Loucy (cell line): ENCODE results near the gene XXYLT1.
A peak's percentile ranks its signal among the peaks of the same experiment; 100 is the strongest.

Experiments used
- H2AFZ ChIP-seq: fragments of 200-600 bp; sonication (generic); 2 replicates; pipeline ENCODE4 v1.6.0; 2016; ENCODE audit warnings: antibody characterized with exemption, mild to moderate bottlenecking, low read length, moderate library complexity
- H3F3A ChIP-seq: fragments of 200-600 bp; 2 replicates; pipeline ENCODE4 v1.6.0; 2016; ENCODE audit warnings: antibody characterized with exemption, low read depth, mild to moderate bottlenecking
- H3K27me3 ChIP-seq: fragments of 200-600 bp; sonication (generic); 2 replicates; pipeline ENCODE4 v1.6.1; 2014; ENCODE audit warnings: low read length, mild to moderate bottlenecking; ENCODE audit not compliant: insufficient read depth, poor library complexity, severe bottlenecking
- H3K36me3 ChIP-seq: fragments of 200-600 bp; sonication (generic); 2 replicates; pipeline ENCODE4 v1.6.1; 2016; ENCODE audit warnings: low read length; ENCODE audit not compliant: insufficient read depth
- H3K4me1 ChIP-seq: fragments of 200-600 bp; sonication (generic); 2 replicates; pipeline ENCODE4 v1.5.1; 2014; ENCODE audit warnings: low read length, mild to moderate bottlenecking; ENCODE audit not compliant: insufficient read depth, poor library complexity, severe bottlenecking
- H3K4me2 ChIP-seq: fragments of 200-600 bp; sonication (generic); 2 replicates; pipeline ENCODE4 v1.6.0; 2014; ENCODE audit warnings: antibody characterized with exemption, low read length, low read depth, mild to moderate bottlenecking; ENCODE audit not compliant: poor library complexity, severe bottlenecking
- H3K4me3 ChIP-seq: fragments of 200-600 bp; sonication (generic); 2 replicates; pipeline ENCODE4 v1.5.1; 2014; ENCODE audit warnings: low read length, mild to moderate bottlenecking, mixed read lengths; ENCODE audit not compliant: poor library complexity, severe bottlenecking
- H3K79me2 ChIP-seq: fragments of 200-600 bp; sonication (generic); 2 replicates; pipeline ENCODE4 v1.6.1; 2014; ENCODE audit warnings: low read length; ENCODE audit not compliant: insufficient read depth
- H3K9ac ChIP-seq: fragments of 200-600 bp; sonication (generic); 2 replicates; pipeline ENCODE4 v1.6.0; 2014; ENCODE audit warnings: mild to moderate bottlenecking, low read depth, low read length, moderate library complexity; ENCODE audit not compliant: poor library complexity, severe bottlenecking
- H3K9me2 ChIP-seq: fragments of 200-600 bp; sonication (generic); replicated peaks from 2 replicates; pipeline ENCODE4 v1.6.1; 2016; ENCODE audit warnings: low read depth, low read length, mixed read lengths
- H3K9me3 ChIP-seq: fragments of 200-600 bp; sonication (generic); 2 replicates; pipeline ENCODE4 v1.6.1; 2014; ENCODE audit warnings: mild to moderate bottlenecking, antibody characterized with exemption, low read length, low read depth; ENCODE audit not compliant: insufficient read depth
- H4K20me1 ChIP-seq: fragments of 200-600 bp; sonication (generic); 2 replicates; pipeline ENCODE4 v1.6.0; 2014; ENCODE audit warnings: antibody characterized with exemption, low read length, mild to moderate bottlenecking; ENCODE audit not compliant: insufficient read depth, poor library complexity, severe bottlenecking
- CTCF ChIP-seq: fragments of 200-600 bp; sonication (generic); conservative IDR thresholded peaks from 2 replicates; pipeline ENCODE4 v1.5.1; 2014; ENCODE audit warnings: mild to moderate bottlenecking, antibody characterized with exemption, low read length
- EZH2phosphoT487 ChIP-seq: fragments of 200-600 bp; IDR thresholded peaks from 2 replicates; pipeline ENCODE4 v1.6.1; 2018; ENCODE audit warnings: antibody characterized with exemption, mild to moderate bottlenecking, moderate library complexity, borderline replicate concordance

XXYLT1 gene

DNA sequence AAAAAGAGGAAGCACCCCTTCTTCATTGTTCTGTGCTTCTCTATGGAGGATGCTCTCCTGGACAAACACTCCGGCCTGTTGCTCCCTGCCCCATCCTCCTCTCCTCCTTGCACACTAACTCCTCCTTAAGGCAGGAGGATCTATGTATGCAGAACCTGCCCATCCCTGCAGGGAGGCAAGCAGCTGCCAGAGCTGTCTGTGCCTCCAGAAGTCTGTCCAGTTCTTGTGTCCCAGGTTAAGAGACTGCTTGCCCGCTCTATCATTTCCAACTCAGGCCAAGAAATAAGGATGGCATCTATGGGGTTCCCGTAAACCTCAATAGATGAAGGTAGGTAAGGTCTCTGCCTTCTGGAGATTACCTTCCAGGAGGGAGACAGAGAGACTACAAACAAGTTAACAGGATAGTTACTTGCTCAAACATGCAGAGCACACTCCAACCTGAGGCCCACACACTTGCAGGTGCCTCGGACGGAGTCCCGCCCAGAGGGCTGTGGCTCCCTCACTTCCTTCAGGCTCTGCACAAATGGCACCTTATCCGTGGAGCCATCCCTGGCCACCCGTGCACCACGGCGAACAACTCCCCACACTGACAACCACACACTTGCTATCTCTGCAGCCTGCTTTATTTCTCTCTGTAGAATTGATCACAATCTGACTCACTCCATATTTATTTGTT lies 6.9 kb downstream of the XXYLT1 start:
- peaks cover 7% of the 10 kb centered on the region for H4K20me1 ChIP-seq
- no peaks in the 10 kb centered on the region for H3K9me2 ChIP-seq
- H3K4me1 ChIP-seq: peaks cover 72% of the 10 kb centered on the region
- H2AFZ ChIP-seq: no peak overlapping the region
- H3K9me3 ChIP-seq: no peaks in the 10 kb centered on the region
- H3K36me3 ChIP-seq: no peaks in the 10 kb centered on the region
- peak overlapping the region; percentile 62 for H3K4me2 ChIP-seq
- H3F3A ChIP-seq: no peaks in the 10 kb centered on the region
- no peak overlapping the region for H3K4me3 ChIP-seq
- peaks cover 90% of the 10 kb centered on the region for H3K79me2 ChIP-seq
- no peaks in the 10 kb centered on the region for H3K27me3 ChIP-seq
- H3K9ac ChIP-seq: peak overlapping the region; percentile 34
- TF ChIP-seq EZH2phosphoT487: no peak
- TF ChIP-seq CTCF: no peak

- H3K4me1 ChIP-seq: peaks cover 72% of the 10 kb centered on the region
- H3K36me3 ChIP-seq: no peaks in the 10 kb centered on the region
- peak overlapping the region; percentile 34 for H3K9ac ChIP-seq
- no peaks in the 10 kb centered on the region for H3K27me3 ChIP-seq
- peaks cover 7% of the 10 kb centered on the region for H4K20me1 ChIP-seq
- H3F3A ChIP-seq: no peaks in the 10 kb centered on the region
- H3K9me3 ChIP-seq: no peaks in the 10 kb centered on the region
- H3K4me2 ChIP-seq: peak overlapping the region; percentile 62
- no peak for TF ChIP-seq CTCF
- TF ChIP-seq EZH2phosphoT487: no peak
- H3K9me2 ChIP-seq: no peaks in the 10 kb centered on the region
- H3K79me2 ChIP-seq: peaks cover 90% of the 10 kb centered on the region
- H3K4me3 ChIP-seq: no peak overlapping the region
- no peak overlapping the region for H2AFZ ChIP-seq
These were observed 7.6 kb downstream of the XXYLT1 start for GRCh38 chr3:195263193-195263924.

DNA sequence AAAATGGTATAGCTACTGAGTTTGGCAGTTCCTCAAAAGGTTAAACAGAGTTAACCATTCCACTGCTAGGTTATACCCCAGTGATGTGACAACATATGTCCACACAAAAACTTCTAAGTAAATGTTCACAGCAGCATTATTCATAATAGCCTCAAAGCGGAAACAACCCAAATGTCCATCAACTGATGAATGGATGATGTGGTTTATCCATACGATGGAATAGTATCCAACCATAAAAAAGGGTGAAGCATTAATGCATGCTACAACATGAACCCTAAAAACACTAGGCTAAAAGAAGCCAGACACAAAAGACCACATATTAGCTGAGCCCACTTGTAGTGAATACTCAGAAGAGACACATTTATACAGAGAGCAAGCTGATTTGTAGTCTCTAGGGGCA lies 9.0 kb downstream of the XXYLT1 start:
- Histone ChIP-seq H3K4me1 (peaks cover 75% of the 10 kb centered on the region), H3K4me2 (no peak overlapping the region), H2AFZ (no peak overlapping the region), H3K9me3 (no peaks in the 10 kb centered on the region), H3F3A (no peaks in the 10 kb centered on the region), H3K79me2 (peaks cover 90% of the 10 kb centered on the region), H3K9me2 (no peaks in the 10 kb centered on the region), H4K20me1 (peaks cover under 1% of the 10 kb centered on the region), H3K4me3 (no peak overlapping the region), H3K9ac (no peak overlapping the region), H3K36me3 (no peaks in the 10 kb centered on the region), H3K27me3 (no peaks in the 10 kb centered on the region)
- TF ChIP-seq EZH2phosphoT487 (no peak), CTCF (no peak)
